ENCODE measurements around the gene KCNK3.
"Not testable (repeated sequence)": the region's sequence is repeated elsewhere in the genome, so short reads cannot be mapped to it uniquely, and the experiment has no call there.

KCNK3 gene

DNA sequence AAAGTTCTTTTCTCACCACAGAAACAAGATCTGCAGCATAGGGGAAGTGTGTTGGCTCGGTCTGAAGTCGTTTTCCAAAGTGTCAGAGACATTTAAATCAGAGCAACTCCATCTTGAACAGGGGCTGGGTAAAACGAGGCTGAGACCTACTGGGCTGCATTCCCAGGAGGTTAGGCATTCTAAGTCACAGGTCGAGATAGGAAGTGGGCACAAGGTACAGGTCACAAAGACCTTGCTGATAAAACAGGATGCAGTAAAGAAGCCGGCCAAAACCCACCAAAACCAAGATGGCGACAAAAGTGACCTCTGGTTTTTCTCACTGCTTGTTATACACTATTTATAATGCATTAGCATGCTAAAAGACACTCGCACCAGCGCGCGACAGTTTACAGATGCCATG, 68.5 kb downstream of the KCNK3 start:
- DNase-seq = not testable (repeated sequence)

DNA sequence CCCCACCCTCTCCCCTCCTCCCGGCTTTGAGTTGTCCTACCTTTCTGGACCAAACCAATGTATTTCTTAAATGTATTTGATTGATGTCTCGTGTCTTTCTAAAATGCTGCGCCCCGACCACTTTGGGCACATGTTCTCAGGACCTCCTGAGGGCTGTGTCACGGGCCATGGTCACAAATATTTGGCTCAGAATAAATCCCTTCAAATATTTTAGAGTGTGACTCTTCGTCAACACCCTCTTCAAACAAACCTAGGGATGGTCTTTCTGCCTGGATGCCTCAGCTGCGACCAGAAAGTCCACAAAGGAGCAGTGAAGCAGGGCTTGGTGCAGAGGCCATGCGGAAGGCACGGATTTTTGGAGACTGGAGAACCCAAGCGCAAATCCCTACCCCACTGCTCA, 70.5 kb downstream of the KCNK3 start:
- DNase-seq = no peak

GRCh38 chr2:26764078-26764887, 71.8 kb downstream of the KCNK3 start, which contains the start of gene SLC35F6:
Gene SLC35F6, plus strand, starts transcription at chr2:26764284. Its CDS starts 66 bp downstream, at chr2:26764350.
- peak; percentile 72 for DNase-seq

GRCh38 chr2:26764906-26765305, 72.4 kb downstream of the KCNK3 start:
- no peak for DNase-seq

GRCh38 chr2:26765475-26766200, 73.1 kb downstream of the KCNK3 start:
- DNase-seq = no peak

- DNase-seq = no peak
These were observed 74.6 kb downstream of the KCNK3 start for GRCh38 chr2:26767129-26767528.

GRCh38 chr2:26767894-26768487, 75.5 kb downstream of the KCNK3 start:
- DNase-seq = no peak

DNA sequence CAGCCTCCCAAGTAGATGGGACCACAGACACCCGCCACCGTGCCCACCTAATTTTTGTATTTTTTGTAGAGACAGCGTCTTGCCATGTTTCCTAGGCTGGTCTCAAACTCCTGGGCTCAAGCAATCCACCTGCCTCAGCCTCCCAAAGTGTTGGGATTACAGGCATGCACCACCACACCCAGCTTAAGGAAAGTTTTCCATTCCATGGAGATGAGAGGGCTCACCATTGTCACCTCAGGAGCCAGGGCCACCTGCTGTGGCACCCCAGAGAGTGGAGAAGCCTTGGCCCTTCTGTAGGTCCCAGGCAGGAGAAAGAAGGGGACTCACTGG, 76.2 kb downstream of the KCNK3 start:
- no peak for DNase-seq

GRCh38 chr2:26769089-26769761, 76.7 kb downstream of the KCNK3 start:
- DNase-seq = peak; percentile 16

DNA sequence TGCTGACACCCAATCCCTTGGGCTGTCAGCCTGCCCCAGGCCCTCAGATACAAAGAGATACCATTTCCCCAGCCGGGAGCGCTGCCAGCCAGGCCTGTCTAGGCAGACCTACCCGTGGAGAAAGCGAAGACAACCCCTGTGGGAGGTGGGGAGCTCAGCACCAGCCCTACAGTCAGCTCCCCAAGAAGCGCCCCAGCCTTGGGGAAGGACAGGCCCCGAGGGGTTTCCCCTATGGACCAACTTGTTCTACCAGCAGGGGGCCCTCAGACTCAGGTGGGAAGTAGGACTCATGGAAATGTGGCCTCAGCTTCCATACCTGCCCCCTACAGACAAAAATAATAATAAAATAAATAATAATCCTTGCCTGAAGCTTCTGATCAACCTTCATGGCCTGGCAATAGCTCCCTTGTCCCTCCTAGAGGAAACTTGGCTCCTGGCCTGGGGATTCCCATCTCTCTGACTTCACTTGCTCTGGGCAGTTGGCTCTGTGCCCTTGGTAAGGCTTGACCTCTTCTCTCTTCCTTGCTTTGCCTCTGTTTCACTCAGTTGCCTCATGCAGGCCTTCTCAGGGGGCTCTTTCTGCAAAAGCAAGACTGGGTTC, 78.6 kb downstream of the KCNK3 start:
- no peak for DNase-seq

- DNase-seq = peak; percentile 20
These were observed 79.8 kb downstream of the KCNK3 start for GRCh38 chr2:26772064-26773001.

DNA sequence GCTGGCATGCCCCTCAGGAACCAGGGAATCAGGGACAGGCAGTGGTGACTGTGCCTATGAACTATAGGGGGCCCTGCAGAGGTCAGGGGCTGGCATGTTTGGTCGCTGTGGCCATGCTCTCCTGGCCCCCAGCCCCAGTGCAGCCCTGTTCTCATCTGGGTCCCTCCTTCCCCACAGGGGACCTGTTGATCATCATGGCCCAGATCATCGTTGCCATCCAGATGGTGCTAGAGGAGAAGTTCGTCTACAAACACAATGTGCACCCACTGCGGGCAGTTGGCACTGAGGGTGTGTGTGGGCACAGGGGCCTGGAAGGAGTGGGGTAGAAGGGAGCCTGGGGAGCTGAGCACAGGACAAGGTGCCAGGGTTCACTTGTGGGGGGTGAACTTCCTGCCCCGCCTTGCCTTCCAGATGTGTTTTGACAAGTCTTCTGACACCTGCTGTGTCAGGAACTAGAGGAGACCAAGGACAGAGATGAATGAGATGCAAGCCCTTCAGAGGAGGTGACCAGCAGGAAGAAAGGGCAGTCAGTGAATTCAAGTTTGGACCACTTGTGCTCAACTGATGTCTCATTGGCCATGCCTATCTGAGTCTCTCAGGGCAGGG, 83.8 kb downstream of the KCNK3 start:
- no peak for DNase-seq

- DNase-seq = no peak
These were observed 85.6 kb downstream of the KCNK3 start for GRCh38 chr2:26778098-26778497.

- DNase-seq = no peak
These were observed 86.0 kb downstream of the KCNK3 start for GRCh38 chr2:26778507-26778906.

DNA sequence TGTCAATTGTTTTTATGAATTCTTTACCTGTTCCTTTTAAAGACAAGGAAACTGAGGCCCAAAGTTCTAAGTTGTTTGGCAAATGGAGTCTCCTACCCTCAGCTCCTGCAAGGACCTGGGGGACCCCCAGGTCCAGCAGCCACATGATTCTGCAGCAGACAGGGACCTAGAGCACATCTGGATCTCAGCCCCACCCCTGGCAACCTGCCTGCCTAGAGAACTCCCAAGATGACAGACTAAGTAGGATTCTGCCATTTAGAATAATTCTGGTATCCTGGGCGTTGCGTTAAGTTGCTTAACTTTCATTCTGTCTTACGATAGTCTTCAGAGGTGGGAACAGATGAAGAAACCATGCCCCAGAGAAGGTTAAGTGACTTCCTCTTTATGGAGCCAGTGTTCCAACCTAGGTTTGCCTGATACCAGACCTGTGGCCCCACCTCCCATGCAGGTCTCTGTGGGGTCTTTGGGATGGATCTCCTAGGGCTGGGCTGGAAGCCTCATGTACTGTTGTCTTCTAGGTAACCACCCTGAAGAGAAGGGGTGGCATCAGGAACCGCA, 87.8 kb downstream of the KCNK3 start:
- no peak for DNase-seq

Data from CD4-positive, alpha-beta T cell treated with Interleukin-4 for 4 hours (primary cell).